HEK293 (cell line): ENCODE results near the gene RPL3.
A peak's percentile ranks its signal among the peaks of the same experiment; 100 is the strongest.

Experiments used
- CTCF ChIA-PET: fragments of 350-600 bp; formaldehyde crosslinking; extraction: SDS; loops from one replicate; lab custom pipeline; 2021; ENCODE audit warnings: antibody characterized with exemption; lab: Yijun Ruan, JAX
- POLR2A ChIA-PET: fragments of 300-600 bp; formaldehyde crosslinking; extraction: SDS; loops from one replicate; lab custom pipeline; 2020; ENCODE audit warnings: antibody characterized with exemption, inconsistent platforms; lab: Yijun Ruan, JAX
- H3K27ac ChIP-seq: fragments of 200-500 bp; sonication (Bioruptor generic); 2 replicates; pipeline ENCODE4 v1.5.1; 2014; ENCODE audit warnings: low read depth, low read length, control low read depth, inconsistent platforms; ENCODE audit errors: extremely low read depth
- H3K36me3 ChIP-seq, 2 experiments: fragments of 200-500 bp in 1 of 2; sonication (Bioruptor generic) in 1 of 2; 1 replicate in 1 of 2; 2 replicates in 1 of 2; pipeline ENCODE4 v1.5.1; 2014 to 2017; ENCODE audit warnings: inconsistent platforms in 2 of 2, low read length in 2 of 2; ENCODE audit not compliant: control insufficient read depth in 2 of 2, insufficient read depth in 1 of 2
- H3K4me1 ChIP-seq: fragments of 200-500 bp; sonication (Bioruptor generic); 2 replicates; pipeline ENCODE4 v1.5.1; 2014; ENCODE audit warnings: mild to moderate bottlenecking, low read length, inconsistent platforms; ENCODE audit not compliant: control insufficient read depth, insufficient read depth
- H3K4me3 ChIP-seq: 2 replicates; pipeline ENCODE4 v1.5.1; 2011; ENCODE audit warnings: low read depth, mild to moderate bottlenecking, control low read depth, low read length, moderate library complexity
- H3K9me3 ChIP-seq: fragments of 200-500 bp; sonication (Bioruptor generic); 2 replicates; pipeline ENCODE4 v1.5.1; 2014; ENCODE audit warnings: low read depth, low read length, inconsistent platforms; ENCODE audit not compliant: control insufficient read depth, insufficient read depth
- IKZF3 ChIP-seq: fragments of 450-650 bp; IDR thresholded peaks from 2 replicates; pipeline ENCODE4 v1.5.0; 2018; ENCODE audit warnings: missing biosample characterization, mild to moderate bottlenecking, missing genetic modification characterization, moderate library complexity
- KLF1 ChIP-seq: fragments of 450-650 bp; formaldehyde crosslinking; IDR thresholded peaks from 2 replicates; pipeline ENCODE4 v1.5.1; 2016; ENCODE audit warnings: missing biosample characterization, missing genetic modification characterization
- KLF10 ChIP-seq: fragments of 450-650 bp; IDR thresholded peaks from 2 replicates; pipeline ENCODE4 v1.5.1; 2018; ENCODE audit warnings: missing biosample characterization, mild to moderate bottlenecking, missing genetic modification characterization
- PRDM10 ChIP-seq: fragments of 450-650 bp; formaldehyde crosslinking; IDR thresholded peaks from 2 replicates; pipeline ENCODE4 v1.5.1; 2016; ENCODE audit warnings: missing biosample characterization, missing genetic modification characterization
- SP2 ChIP-seq: fragments of 450-650 bp; formaldehyde crosslinking; IDR thresholded peaks from 2 replicates; pipeline ENCODE4 v1.5.1; 2016; ENCODE audit warnings: missing biosample characterization, missing genetic modification characterization
- SP3 ChIP-seq: fragments of 450-650 bp; formaldehyde crosslinking; IDR thresholded peaks from 2 replicates; pipeline ENCODE4 v1.5.1; 2016; ENCODE audit warnings: missing biosample characterization, missing genetic modification characterization
- SP7 ChIP-seq: fragments of 450-650 bp; formaldehyde crosslinking; IDR thresholded peaks from 2 replicates; pipeline ENCODE4 v1.5.1; 2016; ENCODE audit warnings: missing biosample characterization, missing genetic modification characterization
- YY1 ChIP-seq: fragments of 450-650 bp; formaldehyde crosslinking; IDR thresholded peaks from 2 replicates; pipeline ENCODE4 v1.5.1; 2018; ENCODE audit warnings: missing biosample characterization, missing genetic modification characterization
- ZBTB20 ChIP-seq: fragments of 450-650 bp; formaldehyde crosslinking; IDR thresholded peaks from 2 replicates; pipeline ENCODE4 v1.5.1; 2016; ENCODE audit warnings: missing biosample characterization, missing genetic modification characterization
- ZBTB21 ChIP-seq: fragments of 450-650 bp; formaldehyde crosslinking; IDR thresholded peaks from 2 replicates; pipeline ENCODE4 v1.5.1; 2017; ENCODE audit warnings: missing biosample characterization, missing genetic modification characterization
- ZEB2 ChIP-seq: fragments of 450-650 bp; formaldehyde crosslinking; IDR thresholded peaks from 2 replicates; pipeline ENCODE4 v1.5.1; 2016; ENCODE audit warnings: missing biosample characterization, missing genetic modification characterization
- ZIC2 ChIP-seq: fragments of 450-650 bp; formaldehyde crosslinking; IDR thresholded peaks from 2 replicates; pipeline ENCODE4 v1.5.1; 2016; ENCODE audit warnings: missing biosample characterization, missing genetic modification characterization
- ZNF140 ChIP-seq: fragments of 450-650 bp; formaldehyde crosslinking; IDR thresholded peaks from 2 replicates; pipeline ENCODE4 v1.5.1; 2016; ENCODE audit warnings: missing biosample characterization, missing genetic modification characterization
- ZNF202 ChIP-seq: fragments of 450-650 bp; formaldehyde crosslinking; IDR thresholded peaks from 2 replicates; pipeline ENCODE4 v1.5.1; 2016; ENCODE audit warnings: missing biosample characterization, missing genetic modification characterization, borderline replicate concordance
- ZNF274 ChIP-seq, 2 experiments: fragments of 200-500 bp in 1 of 2; fragments of 450-650 bp in 1 of 2; sonication (Bioruptor generic) in 1 of 2; formaldehyde crosslinking in 1 of 2; IDR thresholded peaks; 2 replicates each; pipeline versions ENCODE4 v1.5.1 to v1.6.1; 2014 to 2016; ENCODE audit warnings: borderline replicate concordance in 1 of 2, inconsistent platforms in 1 of 2, low read length in 1 of 2, missing biosample characterization in 1 of 2, missing genetic modification characterization in 1 of 2
- ZNF335 ChIP-seq: fragments of 450-650 bp; formaldehyde crosslinking; conservative IDR thresholded peaks from 2 replicates; pipeline ENCODE4 v1.5.1; 2016; ENCODE audit warnings: missing biosample characterization, missing genetic modification characterization
- ZNF362 ChIP-seq: fragments of 450-650 bp; formaldehyde crosslinking; IDR thresholded peaks from 2 replicates; pipeline ENCODE4 v1.5.1; 2016; ENCODE audit warnings: missing biosample characterization, missing genetic modification characterization
- ZNF785 ChIP-seq: fragments of 450-650 bp; formaldehyde crosslinking; IDR thresholded peaks from 2 replicates; pipeline ENCODE4 v1.5.1; 2016; ENCODE audit warnings: missing biosample characterization, missing genetic modification characterization
- ZNF843 ChIP-seq: fragments of 450-650 bp; formaldehyde crosslinking; IDR thresholded peaks from 2 replicates; pipeline ENCODE4 v1.5.1; 2016; ENCODE audit warnings: missing biosample characterization, missing genetic modification characterization
- TF ChIP-seq, protein P1 (sequence below): fragments of 450-650 bp; formaldehyde crosslinking; IDR thresholded peaks from 2 replicates; pipeline ENCODE4 v1.5.1; 2016; ENCODE audit warnings: missing biosample characterization, missing genetic modification characterization
- TF ChIP-seq, protein P2 (sequence below): fragments of 450-650 bp; formaldehyde crosslinking; IDR thresholded peaks from 2 replicates; pipeline ENCODE4 v1.5.1; 2017; ENCODE audit warnings: missing biosample characterization, missing genetic modification characterization
- TF ChIP-seq, protein P3 (sequence below): fragments of 450-650 bp; formaldehyde crosslinking; IDR thresholded peaks from 2 replicates; pipeline ENCODE4 v1.5.1; 2016; ENCODE audit warnings: missing biosample characterization, missing genetic modification characterization
- TF ChIP-seq, protein P4 (sequence below): fragments of 450-650 bp; formaldehyde crosslinking; IDR thresholded peaks from 2 replicates; pipeline ENCODE4 v1.5.1; 2016; ENCODE audit warnings: missing biosample characterization, missing genetic modification characterization

RPL3 gene

DNA sequence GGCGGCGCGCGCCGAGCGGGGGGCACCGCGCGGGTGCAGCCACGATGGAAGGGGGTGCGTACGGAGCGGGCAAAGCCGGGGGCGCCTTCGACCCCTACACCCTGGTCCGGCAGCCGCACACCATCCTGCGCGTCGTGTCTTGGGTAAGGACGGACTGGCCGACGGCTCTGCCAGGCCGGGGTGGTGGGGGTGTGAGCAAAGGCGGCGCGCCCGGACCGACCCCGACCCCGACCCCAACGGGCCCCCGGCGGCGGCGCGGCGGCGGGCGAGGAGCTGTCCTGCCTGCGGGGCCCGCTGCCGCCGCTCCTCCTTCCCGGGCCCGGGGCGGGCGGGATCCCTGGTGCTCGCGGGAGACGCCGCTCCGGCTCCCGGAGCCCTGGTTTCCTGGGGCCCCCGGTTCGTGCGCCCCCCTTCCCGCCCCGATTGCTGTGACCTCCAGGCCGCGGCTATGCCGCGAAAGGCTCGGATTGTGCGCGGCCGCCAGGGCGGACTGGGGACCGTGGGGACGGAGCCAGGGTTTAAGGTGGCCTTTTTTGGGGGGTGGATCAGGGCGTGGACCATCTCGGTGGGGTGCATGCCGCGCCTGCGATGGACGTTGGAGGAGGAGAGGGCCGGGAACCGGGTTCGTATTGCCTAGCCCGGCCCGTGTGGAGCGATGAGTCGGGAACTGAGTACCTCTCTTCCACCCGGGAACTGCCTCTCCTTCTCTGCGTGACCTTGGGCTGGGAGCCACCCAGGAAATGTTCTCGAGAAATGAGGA lies 30.7 kb upstream of the RPL3 start, which contains the start of gene SYNGR1:
TSS of gene SYNGR1 (plus strand) at position 25 of the 760 bp plus-strand sequence. CDS start at position 45, 20 bp downstream.
- Histone ChIP-seq H3K27ac (peak within 1 kb of the TSS; percentile 74), H3K4me3 (peak within 1 kb of the TSS; percentile 76), H3K9me3 (no peaks in the 10 kb centered on the region), H3K36me3 (no peaks in the 10 kb centered on the region), H3K4me1 (peaks cover 15% of the 10 kb centered on the region)
- ChIA-PET CTCF (interaction anchor here (0.7 to 1.9 kb wide), 4 partner anchors 19 to 54 kb away, joined by 3 to 8 read pairs (median 3); no protein-coding TSS in a partner anchor), POLR2A (interaction anchor here (1.0 to 2.0 kb wide), 3 partner anchors 8 to 170 kb away, joined by 3 to 15 read pairs (median 4); partner anchors contain the start of genes ATF4 and RPL3)
- TF ChIP-seq PRDM10 (tag by site-specific recombination) (peak; percentile 6), ZNF335 (peak; percentile 45), ZIC2 (tag by site-specific recombination) (no peak), SP7 (tag by site-specific recombination) (0 out of 2 replicates have a peak, but pooled peaks have one; percentile 13), ZNF202 (no peak), ZBTB20 (tag by site-specific recombination) (peak; percentile 95), KLF10 (tag by site-specific recombination) (no peak), ZBTB21 (tag by site-specific recombination) (no peak), ZNF362 (no peak), YY1 (tag by site-specific recombination) (no peak), SP2 (no peak), ZEB2 (tag by site-specific recombination) (0 out of 2 replicates have a peak, but pooled peaks have one; percentile 22), IKZF3 (tag by site-specific recombination) (no peak), ZNF785 (no peak), KLF1 (tag by site-specific recombination) (peak; percentile 32; the same call in 1 of the 2 replicates), SP3 (peak; percentile 33; the same call in 1 of the 2 replicates), ZNF843 (tag by site-specific recombination) (no peak), ZNF274 (IDR thresholded peaks at IDR 0.05; ENCODE audit: low read length) (no peak), ZNF274 (tag by site-specific recombination; IDR thresholded peaks at IDR 0.05; ENCODE audit: borderline replicate concordance) (no peak), ZNF140 (tag by site-specific recombination) (no peak)
- TF ChIP-seq, protein P1, sequence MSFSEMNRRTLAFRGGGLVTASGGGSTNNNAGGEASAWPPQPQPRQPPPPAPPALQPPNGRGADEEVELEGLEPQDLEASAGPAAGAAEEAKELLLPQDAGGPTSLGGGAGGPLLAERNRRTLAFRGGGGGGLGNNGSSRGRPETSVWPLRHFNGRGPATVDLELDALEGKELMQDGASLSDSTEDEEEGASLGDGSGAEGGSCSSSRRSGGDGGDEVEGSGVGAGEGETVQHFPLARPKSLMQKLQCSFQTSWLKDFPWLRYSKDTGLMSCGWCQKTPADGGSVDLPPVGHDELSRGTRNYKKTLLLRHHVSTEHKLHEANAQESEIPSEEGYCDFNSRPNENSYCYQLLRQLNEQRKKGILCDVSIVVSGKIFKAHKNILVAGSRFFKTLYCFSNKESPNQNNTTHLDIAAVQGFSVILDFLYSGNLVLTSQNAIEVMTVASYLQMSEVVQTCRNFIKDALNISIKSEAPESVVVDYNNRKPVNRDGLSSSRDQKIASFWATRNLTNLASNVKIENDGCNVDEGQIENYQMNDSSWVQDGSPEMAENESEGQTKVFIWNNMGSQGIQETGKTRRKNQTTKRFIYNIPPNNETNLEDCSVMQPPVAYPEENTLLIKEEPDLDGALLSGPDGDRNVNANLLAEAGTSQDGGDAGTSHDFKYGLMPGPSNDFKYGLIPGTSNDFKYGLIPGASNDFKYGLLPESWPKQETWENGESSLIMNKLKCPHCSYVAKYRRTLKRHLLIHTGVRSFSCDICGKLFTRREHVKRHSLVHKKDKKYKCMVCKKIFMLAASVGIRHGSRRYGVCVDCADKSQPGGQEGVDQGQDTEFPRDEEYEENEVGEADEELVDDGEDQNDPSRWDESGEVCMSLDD (tag by site-specific recombination) = peak; percentile 50; the same call in 1 of the 2 replicates
- TF ChIP-seq, protein P2, sequence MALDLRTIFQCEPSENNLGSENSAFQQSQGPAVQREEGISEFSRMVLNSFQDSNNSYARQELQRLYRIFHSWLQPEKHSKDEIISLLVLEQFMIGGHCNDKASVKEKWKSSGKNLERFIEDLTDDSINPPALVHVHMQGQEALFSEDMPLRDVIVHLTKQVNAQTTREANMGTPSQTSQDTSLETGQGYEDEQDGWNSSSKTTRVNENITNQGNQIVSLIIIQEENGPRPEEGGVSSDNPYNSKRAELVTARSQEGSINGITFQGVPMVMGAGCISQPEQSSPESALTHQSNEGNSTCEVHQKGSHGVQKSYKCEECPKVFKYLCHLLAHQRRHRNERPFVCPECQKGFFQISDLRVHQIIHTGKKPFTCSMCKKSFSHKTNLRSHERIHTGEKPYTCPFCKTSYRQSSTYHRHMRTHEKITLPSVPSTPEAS (tag by site-specific recombination) = no peak
- TF ChIP-seq, protein P3, sequence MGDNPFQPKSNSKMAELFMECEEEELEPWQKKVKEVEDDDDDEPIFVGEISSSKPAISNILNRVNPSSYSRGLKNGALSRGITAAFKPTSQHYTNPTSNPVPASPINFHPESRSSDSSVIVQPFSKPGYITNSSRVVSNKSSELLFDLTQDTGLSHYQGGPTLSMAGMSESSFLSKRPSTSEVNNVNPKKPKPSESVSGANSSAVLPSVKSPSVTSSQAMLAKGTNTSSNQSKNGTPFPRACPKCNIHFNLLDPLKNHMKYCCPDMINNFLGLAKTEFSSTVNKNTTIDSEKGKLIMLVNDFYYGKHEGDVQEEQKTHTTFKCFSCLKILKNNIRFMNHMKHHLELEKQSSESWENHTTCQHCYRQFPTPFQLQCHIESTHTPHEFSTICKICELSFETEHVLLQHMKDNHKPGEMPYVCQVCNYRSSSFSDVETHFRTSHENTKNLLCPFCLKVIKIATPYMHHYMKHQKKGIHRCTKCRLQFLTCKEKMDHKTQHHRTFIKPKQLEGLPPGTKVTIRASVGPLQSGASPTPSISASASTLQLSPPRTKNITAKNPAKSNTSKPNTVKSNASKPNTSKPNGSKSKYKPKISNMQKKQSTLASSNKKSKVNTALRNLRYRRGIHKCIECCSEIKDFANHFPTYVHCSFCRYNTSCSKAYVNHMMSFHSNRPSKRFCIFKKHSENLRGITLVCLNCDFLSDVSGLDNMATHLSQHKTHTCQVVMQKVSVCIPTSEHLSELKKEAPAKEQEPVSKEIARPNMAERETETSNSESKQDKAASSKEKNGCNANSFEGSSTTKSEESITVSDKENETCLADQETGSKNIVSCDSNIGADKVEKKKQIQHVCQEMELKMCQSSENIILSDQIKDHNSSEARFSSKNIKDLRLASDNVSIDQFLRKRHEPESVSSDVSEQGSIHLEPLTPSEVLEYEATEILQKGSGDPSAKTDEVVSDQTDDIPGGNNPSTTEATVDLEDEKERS = no peak
- TF ChIP-seq, protein P4, sequence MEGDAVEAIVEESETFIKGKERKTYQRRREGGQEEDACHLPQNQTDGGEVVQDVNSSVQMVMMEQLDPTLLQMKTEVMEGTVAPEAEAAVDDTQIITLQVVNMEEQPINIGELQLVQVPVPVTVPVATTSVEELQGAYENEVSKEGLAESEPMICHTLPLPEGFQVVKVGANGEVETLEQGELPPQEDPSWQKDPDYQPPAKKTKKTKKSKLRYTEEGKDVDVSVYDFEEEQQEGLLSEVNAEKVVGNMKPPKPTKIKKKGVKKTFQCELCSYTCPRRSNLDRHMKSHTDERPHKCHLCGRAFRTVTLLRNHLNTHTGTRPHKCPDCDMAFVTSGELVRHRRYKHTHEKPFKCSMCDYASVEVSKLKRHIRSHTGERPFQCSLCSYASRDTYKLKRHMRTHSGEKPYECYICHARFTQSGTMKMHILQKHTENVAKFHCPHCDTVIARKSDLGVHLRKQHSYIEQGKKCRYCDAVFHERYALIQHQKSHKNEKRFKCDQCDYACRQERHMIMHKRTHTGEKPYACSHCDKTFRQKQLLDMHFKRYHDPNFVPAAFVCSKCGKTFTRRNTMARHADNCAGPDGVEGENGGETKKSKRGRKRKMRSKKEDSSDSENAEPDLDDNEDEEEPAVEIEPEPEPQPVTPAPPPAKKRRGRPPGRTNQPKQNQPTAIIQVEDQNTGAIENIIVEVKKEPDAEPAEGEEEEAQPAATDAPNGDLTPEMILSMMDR = 0 out of 2 replicates have a peak, but pooled peaks have one; percentile 11
